Measurements from ENCODE around the gene NPW.

NPW gene

DNA sequence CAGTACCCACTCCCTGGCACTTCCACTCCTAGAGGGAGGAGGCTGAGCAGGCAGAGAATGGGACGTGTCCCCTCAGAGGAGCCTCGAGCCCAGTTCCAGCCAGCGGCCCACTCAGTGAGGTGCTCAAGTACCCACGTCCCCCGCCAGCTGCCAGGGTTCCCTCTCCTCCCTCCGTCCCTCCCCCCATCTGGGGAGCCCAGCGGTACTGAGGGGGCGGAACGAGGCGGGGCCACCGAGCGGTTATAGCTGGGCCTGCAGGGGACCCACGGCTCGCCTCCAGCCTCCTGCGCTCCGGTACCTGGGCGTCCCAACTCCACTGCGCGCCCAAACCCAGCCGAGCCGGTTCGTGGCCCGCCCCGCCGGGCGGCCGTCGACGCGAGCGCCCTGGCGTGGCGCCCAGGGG is at the start of gene NPW:
Gene NPW (plus strand): TSS at position 268 of the 403 bp plus-strand sequence.
- TF ChIP-seq, protein P1, sequence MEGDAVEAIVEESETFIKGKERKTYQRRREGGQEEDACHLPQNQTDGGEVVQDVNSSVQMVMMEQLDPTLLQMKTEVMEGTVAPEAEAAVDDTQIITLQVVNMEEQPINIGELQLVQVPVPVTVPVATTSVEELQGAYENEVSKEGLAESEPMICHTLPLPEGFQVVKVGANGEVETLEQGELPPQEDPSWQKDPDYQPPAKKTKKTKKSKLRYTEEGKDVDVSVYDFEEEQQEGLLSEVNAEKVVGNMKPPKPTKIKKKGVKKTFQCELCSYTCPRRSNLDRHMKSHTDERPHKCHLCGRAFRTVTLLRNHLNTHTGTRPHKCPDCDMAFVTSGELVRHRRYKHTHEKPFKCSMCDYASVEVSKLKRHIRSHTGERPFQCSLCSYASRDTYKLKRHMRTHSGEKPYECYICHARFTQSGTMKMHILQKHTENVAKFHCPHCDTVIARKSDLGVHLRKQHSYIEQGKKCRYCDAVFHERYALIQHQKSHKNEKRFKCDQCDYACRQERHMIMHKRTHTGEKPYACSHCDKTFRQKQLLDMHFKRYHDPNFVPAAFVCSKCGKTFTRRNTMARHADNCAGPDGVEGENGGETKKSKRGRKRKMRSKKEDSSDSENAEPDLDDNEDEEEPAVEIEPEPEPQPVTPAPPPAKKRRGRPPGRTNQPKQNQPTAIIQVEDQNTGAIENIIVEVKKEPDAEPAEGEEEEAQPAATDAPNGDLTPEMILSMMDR (IDR thresholded peaks at IDR 0.05), result no peak

DNA sequence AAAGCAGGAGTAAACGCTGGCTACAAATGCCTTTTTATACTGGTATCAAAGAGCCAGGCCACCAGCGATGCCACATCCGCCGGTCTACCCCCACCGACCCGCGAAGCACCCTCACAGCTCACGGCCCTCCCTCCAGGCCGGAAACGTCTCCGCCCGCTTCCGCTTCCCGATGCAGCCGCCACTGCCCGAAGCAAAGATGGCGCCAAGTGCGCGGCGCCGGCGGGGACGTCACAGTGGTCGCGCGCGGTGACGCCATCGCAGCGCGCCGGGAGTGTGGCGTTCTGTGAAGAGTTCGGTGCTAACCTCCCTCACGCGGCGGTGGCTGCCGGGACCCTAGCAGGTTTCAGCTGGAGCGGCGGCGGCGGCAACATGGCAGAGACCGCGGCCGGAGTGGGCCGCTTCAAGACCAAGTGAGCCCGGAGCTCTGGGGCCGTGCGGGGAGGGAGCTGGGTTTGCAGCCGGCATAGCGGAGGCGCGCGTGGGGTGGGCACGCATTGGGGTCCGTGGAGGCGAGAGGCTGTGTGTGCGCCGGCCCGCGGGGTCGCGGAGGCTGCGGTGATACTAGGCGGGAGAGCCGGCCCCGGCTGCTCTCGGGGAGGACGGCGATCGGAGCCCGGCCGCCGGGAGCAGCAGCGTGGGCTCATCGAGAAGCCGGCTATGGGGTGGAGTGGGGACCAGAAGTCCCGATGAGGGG is 47.6 kb upstream of the NPW start, which contains the start of gene TBL3:
Gene TBL3 (plus strand): TSS at position 258 of the 694 bp plus-strand sequence. CDS start 112 bp downstream, at position 370.
- TF ChIP-seq, protein P1 (IDR thresholded peaks at IDR 0.05), result no peak

DNA sequence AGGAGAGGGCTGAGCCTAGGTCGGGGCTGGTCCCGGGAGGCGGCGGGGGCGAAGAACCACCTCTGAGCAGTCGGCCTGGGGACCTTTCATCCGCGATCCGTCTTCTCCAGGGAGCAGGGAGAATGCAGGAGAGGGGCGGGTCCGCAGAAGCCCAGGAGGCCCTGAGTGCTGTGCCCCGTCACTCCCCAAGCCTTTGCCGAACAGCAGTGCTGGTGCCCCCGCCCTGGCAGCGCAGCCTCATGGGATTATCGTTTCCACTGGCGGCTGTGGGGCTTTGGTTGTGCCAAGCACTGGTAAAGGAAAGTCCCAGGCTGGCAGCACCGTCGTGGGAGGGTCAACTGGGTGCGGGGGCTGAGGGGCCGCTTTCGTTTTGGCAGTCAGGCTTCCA is 47.1 kb upstream of the NPW start:
- TF ChIP-seq, protein P1 (IDR thresholded peaks at IDR 0.05), result no peak

DNA sequence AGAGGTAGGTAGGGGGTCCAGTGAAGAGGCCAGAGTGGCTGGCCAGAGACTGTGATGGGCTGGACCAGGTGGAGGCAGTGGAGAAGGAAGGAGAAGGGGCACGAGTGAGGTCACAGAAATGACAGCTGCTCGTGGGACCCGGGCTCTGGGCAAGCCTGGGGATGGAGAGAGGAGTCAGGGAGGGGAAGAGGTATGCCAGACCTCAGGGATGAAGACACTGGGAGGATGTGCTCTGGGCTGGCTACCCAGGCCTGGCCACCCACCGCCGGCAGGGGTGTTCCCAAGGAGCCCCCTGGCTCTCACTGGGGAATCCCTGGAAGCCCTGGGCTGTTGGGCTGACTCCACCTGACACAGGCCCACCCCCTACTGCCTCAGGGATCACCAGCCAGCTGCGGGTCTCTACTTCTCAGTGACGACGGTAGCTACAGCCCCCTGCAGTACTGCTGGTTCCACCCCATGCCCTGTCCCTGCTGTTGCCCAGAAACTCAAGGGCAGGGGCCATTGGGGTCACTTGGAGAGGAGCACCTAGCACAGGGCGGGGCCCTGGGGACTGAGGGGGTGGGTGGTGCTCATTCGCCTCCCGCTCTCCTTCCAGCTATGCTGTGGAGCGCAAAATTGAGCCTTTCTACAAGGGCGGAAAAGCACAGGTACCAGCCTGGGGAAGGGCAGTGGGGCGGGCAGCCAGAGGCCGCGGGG is 46.0 kb upstream of the NPW start:
- TF ChIP-seq, protein P1 (IDR thresholded peaks at IDR 0.05), result no peak

DNA sequence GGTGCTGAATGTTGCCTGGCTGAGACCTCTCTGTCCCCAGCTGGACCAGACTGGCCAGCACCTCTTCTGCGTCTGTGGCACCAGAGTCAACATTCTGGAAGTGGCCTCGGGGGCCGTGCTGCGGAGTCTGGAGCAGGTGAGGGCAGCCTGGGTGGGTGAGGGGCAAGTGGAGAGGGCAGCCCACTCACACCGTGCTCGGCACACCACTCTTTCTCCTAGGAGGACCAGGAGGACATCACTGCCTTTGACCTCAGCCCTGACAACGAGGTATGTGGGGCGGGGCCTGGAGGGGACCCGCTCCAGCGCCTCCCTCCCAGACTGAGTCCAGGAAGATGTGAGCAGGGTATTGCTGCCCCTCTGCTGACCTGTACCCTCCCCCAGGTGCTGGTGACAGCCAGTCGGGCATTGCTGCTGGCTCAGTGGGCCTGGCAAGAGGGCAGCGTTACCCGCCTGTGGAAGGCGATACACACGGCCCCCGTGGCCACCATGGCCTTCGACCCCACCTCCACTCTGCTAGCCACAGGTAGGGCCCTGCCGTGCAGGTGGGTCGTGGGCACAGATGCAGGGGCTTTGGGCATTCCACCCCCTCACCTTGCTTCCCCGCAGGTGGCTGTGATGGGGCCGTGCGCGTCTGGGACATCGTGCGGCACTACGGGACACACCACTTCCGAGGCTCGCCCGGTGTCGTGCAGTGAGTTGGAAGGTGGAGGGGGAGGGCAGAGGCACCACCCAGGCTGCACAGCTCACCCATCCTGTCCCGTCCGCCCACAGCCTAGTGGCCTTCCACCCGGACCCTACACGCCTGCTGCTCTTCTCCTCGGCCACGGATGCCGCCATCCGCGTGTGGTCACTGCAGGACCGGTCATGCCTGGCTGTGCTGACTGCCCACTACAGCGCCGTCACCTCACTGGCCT is 45.2 kb upstream of the NPW start:
- TF ChIP-seq, protein P1 (IDR thresholded peaks at IDR 0.05), result no peak

DNA sequence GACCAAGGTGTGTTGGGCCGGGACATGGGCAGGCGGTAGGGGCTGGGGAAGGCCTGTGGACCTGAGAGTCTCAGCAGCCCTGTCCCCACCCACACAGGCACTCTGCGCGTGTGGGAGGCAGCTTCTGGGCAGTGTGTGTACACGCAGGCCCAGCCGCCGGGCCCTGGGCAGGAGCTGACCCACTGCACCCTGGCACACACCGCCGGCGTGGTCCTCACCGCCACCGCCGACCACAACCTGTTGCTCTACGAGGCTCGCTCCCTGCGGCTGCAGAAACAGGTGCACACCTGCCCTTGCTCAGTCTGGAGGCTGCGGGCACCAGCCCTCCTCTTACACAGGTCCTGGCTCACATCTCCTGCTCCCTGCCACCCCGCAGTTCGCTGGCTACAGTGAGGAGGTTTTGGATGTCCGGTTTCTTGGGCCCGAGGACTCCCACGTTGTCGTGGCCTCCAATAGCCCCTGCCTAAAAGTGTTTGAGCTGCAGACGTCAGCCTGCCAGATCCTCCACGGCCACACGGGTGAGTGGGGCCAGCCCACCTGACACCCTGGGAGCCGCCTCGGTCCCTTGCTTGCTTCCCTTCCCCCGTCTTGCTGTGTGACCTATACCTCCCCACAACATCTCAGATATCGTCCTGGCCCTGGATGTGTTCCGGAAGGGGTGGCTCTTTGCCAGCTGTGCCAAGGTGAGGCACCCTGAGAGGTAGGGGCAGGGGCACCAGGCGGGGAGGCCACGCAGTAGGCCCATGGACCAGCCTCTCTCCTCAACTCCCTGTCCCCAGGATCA is 44.0 kb upstream of the NPW start:
- TF ChIP-seq, protein P1 (IDR thresholded peaks at IDR 0.05), result no peak

DNA sequence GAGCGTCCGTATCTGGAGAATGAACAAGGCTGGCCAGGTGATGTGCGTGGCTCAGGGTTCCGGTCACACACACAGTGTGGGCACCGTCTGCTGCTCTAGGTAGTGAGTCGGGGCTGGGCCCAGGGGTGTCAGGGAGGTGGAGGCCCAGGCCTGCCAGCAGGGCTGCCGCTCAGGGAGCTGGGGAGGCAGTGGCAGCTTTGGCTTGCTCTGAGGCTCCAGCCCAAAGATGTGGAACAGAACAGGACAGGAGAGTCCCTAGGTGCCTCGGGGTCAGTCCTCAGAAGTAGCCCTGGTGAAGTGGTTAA is 43.4 kb upstream of the NPW start:
- TF ChIP-seq, protein P1 (IDR thresholded peaks at IDR 0.05), result no peak
